ENCODE data around the gene CLIC5.
"Not testable (repeated sequence)": the region's sequence is repeated elsewhere in the genome, so short reads cannot be mapped to it uniquely, and the experiment has no call there.

Gene CLIC5

DNA sequence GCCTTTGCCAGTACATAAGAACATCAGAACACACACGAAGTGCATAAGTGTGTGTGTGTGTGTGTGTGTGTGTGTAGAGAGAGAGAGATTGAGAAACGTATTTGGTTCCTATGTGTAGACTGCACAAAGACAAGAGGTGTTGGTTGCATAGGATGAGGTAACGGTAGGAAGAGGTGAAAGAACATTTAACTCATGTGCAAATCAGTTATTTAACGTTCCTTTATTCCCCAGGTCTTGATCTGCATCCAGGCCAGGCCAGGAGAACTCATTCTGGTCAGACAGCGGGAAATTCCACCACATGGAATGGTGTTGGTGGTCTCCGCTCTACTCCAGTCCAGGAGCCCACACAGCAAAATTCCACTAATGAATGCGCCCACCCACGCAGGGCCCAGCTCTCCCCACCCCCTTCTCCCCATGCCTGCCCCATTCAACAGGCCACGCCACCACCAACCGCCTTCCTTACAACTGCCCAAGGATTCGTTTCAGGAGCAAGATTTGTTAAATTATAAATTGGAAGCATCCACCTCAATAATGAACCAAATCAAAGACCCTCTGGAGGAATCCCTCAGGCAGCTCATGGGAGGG, 86.8 kb downstream of the CLIC5 start:
- DNase-seq (ENCODE audit: low spot score) = no peak
- no peak for FAIRE-seq

DNA sequence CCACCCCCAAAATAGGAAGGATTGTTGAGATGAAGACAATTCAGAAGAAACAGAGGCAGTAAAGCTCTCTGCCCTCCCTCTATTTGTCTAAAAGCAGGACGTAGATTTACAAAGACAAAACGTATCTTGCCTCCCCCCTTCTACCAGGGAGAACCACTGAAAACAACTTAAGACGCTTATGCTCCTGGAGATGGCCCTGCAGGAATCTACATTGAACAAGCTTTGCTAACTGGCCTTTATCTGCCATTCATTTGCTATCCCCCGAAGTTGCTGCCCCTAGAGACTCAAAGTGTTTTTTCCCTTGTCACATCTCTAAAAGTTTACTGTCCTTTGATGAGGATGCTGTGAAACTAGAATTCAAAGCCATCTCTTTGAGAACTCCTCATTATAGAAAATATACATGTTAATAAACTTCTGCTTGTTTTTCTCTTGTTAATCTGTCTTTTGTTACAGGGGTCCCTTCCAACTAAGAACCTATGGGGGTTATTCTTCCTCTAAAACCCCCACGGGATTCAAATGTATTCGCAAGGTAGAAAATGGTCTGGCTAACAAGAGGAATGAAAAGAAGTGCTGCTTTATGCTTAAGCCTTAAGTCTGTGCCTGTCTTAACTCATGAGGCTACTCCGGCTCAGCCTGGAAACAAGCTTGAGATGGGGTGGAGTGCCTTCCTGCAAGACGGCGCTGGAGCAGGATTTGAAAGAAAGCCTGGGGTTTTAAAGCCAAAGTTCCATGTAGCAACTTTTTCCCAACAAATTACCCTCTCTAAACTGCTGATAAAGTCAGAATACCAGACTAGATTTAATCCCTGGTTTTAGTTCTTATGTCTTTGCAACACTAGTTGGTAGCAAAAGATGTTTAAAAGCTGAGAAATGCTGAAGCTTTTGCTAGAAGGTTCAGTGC, 88.0 kb downstream of the CLIC5 start:
- DNase-seq (ENCODE audit: low spot score) = no peak
- no peak for FAIRE-seq

DNA sequence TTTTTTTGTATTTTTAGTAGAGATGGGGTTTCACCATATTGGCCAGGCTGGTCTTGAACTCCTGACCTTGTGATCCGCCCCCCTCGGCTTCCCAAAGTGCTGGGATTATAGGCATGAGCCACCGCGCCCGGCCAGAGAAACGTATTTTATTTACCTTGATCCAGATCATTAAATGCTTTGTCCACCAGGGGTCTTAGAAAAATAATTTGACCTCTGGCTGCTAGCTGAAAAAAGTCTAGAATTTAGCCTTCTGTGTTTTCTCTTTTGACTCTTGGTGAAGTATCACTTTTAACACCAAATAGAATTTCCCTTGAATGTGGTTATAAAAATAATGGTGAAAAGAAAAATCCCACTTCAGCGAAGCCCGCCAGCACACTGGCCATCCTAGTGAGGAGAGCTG, 89.2 kb downstream of the CLIC5 start:
- not testable (repeated sequence) for DNase-seq (ENCODE audit: low spot score); FAIRE-seq

DNA sequence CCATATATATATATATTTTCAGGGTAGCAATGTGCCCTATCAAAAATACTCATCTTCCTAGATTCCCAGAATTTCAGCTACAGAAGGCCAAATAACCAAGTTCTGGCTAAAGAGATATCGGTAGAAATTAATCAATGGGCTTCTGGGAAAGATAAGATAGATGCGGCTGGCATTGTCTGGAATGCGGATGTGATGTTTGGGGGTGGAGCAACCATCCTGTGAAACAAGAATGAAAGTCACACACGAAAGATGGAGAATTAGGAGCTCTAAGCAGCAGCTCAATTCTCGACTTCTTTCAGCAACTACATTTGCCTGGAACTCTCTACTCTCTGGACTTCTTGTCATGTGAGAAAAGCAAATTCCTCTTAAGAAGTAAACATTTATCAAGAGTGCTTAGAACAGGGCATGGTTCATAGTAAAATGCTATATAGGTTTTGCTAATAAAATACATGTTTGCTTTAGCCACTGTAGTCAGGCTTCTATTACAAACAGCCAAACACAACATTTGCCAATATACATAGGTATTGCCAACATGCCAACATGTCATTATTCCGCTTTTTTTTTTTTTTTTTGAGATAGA, 90.8 kb downstream of the CLIC5 start:
- FAIRE-seq = no peak
- DNase-seq (ENCODE audit: low spot score) = no peak

DNA sequence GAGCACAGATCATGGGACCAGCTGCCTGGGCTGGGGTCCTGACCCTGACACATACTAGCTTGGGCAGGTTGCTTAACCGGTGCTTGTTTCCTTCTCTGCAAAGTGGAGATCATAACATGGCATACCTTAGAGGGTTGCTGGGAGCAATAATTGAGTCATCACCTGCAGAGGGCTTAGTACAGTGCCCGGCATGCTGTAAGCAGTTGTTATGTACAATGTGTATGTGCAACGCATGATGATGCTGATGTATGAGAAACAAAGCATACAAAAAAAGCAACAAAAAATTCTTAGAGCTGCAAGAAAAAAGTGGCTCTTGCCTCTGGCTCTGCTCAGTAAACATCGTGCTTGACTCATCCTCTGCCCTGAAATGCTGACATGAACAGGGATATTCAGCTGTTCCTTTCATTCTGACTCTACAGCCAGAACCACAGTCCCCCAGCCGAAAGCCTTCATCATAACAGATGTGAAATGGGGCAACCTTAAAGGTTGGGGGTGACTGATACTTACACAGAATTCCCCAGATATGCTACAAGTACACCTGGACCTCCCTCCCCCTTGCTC, 91.7 kb downstream of the CLIC5 start:
- DNase-seq (ENCODE audit: low spot score) (no peak), FAIRE-seq (no peak)

DNA sequence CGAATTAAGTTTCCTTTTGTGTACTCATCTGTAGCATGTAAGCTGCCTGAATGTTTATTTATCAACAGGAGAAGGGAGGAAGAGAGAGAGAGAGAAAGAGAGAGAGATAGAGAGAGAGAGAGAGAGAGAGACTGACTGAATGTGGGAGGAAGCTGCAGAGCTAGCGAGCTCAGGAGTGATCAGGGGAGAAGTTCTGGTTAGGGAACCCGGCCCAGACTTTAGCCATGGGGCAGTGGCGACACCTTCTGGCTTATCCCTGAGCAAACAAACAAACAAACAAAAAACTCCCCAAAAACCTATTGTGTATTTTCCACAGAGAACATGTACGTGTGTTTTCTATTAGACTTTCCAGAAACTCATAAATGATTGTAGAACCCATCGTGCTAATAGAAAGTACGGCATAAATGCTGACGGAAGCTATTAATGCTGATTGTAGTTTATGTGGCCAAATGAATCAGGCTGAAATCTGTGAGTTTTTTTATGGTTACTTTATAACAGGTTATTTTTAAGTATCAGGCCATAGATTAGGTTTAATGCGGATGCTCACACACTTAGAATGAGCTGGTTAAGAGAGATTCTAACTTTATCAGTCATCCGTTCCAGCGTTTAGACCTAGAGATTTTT, 92.8 kb downstream of the CLIC5 start:
- peak; percentile 78 for DNase-seq (ENCODE audit: low spot score)
- FAIRE-seq = no peak

DNA sequence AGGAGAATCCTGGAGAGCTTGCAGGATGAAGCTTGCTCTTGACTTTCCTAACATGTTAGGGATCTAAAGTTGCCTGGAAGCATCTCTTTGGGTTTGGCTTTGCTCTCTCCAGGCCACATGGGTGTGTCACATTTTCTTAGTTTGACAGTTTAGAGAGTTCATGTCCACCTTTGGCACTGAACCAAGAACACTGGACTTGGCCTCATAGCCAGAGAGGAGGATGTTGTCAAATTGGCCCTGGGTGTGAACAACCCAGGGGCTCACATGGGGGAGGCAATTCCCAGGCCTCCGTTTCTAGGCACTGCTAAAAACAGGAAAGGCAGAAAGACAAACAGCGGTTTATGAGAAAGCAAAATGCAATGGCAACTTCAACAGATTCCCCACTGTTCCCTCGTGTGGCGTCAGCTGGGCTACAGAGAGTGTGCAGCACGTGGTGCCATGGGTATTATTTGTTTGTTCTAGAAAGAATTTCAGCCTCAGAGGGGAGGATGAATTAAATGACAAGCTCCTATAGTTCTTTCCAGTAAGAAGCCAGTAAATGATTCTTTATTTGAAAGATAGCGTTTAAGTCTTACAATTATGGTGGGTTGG, 93.9 kb downstream of the CLIC5 start:
- no peak for FAIRE-seq
- no peak for DNase-seq (ENCODE audit: low spot score)

DNA sequence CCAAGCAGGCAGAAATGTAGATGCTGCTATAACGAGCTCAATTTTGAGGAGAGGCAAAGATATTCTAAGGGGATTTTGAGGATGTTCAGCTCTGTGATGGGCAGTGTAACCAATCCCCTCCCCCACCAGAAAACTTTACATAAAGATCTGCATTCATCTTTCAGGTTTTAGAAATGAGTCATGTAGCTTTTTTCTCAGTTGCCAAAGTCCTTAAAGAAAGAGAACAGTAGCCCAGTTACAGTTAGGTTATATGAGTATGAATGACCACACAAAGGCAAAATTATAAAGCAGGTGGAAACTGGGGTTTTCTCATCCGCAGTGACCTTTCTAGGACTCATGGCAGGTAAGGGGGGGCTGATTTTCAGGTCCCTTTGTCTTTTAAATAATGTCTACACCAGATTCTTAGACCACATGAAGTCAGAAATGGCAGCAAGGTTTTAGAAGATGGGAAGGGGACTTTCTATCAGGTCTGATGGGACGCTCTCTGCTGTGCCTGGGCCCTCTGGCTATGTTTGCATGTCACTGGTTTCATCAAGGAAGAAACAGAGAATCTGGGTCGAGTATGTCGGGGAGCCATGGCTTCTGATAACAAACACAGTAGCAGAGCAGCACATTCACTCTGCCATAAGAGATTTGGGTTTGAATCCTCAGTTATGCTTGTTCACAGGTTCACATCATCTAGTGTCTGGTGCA, 94.7 kb downstream of the CLIC5 start:
- FAIRE-seq = no peak
- no peak for DNase-seq (ENCODE audit: low spot score)

DNA sequence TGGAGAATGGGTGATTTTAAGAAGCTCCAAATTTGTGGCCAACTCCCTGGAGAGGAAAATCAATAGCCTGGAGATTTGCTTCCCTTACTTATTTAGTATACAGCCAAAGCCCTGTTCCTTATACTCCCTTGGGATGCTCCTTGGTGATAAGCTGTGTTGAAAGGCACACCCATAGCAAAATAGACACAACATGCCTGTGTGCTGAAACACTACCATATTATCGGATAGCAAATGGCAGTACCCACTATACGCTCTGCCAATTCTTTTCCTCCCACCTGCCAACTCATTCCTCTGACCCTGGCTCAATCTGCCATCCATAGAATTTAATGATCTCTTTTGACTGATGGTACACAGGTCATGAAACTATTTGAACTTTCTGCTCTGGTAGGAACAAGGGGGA, 98.2 kb downstream of the CLIC5 start:
- DNase-seq (ENCODE audit: low spot score) = no peak
- FAIRE-seq = no peak

DNA sequence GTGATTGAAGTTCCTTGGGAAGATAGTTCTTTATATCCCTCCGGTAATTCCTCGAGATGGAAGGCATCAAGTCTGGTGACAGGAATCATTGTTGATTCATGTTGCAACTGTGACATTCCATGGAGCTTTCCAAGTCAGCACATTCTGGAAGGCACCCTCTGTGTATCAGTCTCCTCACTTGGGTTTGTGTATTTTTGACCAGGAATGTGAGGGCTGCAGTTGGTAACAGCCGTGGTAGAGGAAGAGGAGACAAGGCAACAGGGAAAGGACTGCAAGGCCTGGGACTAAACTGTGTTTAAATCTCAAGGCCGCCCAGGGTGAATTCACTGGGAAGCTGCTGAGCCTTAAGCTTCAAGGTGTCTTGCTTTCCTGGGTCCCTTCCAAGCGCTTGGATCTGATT, 99.0 kb downstream of the CLIC5 start:
- DNase-seq (ENCODE audit: low spot score) (no peak), FAIRE-seq (no peak)

DNA sequence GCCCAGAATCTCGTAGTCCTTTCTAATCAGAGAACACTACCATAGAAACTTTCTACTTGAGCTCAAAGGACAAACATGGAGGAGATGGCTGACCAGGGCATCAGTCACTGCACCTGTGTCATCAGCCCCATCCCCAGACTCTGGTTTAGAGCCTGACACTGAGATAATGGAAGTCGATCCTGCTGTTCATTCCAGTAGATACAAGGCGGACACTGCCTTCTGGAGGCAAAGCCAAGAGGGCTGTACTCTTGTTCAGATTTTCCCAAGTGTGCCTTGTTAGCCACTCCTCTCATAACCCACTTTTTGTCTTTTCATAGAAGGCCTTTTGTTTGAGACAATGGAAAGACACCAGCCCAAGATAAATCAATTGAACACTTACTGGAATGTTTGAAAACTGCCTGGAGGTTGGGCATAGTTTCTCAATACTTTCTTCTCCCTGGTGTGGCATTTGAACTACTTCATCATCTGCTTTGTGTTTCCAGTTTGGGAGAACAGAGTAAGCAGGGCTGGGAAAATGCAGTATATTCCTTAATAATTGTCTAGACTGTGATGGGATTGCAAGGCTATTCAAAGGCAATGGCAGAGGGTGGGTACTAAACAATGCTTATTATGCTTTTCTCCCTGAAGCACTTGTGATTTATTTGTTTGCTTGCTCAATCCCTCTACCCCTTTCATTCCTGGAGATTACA, 99.7 kb downstream of the CLIC5 start:
- FAIRE-seq (no peak), DNase-seq (ENCODE audit: low spot score) (no peak)

DNA sequence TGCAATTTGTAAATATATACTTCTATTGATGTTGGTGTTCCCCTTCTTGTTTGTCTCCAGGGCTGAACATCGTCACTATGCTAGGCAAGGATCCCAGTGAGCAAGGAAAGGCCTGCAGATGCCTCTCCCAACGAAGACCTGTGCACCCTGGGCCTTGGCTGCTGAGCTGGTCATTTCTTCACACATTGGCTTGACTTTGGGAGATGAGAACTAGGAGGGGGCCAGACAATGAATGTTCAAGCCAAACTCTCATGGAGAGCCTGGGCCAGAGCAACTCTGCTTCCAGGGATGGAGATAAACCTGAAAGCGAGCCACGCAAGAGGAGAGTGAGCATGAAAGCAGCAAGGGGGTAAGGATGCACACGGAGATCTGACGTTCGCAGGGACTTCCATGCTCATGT, 104.0 kb downstream of the CLIC5 start:
- FAIRE-seq (no peak), DNase-seq (ENCODE audit: low spot score) (no peak)

DNA sequence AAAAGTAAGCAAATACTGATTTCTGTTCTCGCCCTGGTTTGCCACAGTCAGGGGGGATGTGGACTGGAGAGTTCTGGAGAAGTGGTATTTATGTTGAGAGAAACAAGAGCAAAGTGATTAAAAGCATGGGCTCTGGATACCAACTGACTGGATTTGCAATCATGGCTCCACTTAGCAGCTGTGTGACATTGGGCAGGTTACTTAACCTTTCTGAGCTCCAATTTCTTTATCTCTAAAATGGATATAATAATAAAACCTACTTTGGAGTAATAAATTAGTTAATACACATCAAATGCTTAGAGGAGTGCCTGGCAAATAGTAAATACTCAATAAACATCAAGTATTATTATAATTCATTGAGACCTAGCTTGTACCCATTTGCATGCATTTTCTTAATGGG, 111.7 kb downstream of the CLIC5 start:
- FAIRE-seq (no peak), DNase-seq (ENCODE audit: low spot score) (no peak)

DNA sequence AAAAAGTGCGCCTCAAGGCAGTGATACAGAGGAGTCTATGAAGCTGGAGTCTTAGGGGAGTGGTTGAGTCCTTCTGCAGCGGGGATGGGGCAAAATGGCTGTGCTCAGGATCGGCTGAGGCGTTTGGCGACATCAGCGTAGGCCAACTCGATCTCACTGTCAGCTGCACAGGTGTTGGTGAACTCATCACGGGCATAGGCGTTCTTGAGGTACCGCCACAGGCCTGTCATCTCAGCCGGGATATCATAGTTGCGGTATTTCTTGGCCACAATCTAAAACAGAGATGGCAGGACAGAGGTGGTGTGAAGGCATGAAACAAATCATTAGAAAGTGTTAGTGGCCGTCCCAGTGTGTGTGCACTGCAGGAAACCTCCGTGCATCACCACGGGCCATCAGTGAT, 112.7 kb downstream of the CLIC5 start:
- no peak for DNase-seq (ENCODE audit: low spot score)

DNA sequence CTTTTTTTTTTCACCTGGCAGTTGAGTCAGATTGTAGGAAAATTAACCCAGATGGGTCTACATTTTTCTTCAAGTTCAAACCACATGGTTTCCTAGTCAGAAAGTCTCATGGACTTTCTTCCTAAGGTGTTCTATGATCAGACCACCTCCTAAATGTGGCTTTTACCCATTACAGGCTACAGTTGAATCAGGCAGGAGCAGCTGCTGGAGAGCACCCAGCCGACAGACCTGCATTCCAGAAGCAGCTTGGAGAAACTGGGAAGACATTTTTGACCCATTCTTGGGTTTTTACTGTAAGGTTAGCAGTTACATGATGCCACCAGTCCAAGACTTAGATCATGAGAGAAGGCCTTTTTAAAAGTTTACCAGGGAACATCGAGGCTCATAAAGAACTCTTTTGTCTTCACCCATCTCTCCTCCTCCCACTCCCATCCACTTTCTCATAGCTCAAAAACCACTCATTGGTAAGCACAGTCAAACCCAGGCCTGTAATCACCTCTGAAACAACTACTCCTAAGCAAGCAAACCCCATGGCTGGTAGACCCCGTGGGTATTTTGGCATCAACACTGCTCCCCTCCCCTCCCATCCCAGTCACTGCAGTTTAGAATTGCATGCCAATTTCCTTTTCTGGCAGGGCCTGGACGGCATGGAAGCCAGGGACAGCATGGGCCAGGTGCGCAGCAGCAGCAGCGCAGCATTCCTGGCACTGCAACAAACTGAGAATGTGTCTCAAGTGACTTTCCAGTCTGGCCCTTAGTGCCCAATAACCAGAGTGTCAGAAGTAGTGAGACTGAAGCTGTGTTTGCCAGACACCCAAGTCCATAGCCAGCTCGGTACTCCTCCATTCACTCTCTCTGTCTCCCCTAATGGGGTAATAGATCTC, 113.7 kb downstream of the CLIC5 start:
- FAIRE-seq = no peak
- DNase-seq (ENCODE audit: low spot score) = no peak

More for the DNA sequence above, 112.7 kb downstream of the CLIC5 start:
- FAIRE-seq = peak; percentile 84

DNA sequence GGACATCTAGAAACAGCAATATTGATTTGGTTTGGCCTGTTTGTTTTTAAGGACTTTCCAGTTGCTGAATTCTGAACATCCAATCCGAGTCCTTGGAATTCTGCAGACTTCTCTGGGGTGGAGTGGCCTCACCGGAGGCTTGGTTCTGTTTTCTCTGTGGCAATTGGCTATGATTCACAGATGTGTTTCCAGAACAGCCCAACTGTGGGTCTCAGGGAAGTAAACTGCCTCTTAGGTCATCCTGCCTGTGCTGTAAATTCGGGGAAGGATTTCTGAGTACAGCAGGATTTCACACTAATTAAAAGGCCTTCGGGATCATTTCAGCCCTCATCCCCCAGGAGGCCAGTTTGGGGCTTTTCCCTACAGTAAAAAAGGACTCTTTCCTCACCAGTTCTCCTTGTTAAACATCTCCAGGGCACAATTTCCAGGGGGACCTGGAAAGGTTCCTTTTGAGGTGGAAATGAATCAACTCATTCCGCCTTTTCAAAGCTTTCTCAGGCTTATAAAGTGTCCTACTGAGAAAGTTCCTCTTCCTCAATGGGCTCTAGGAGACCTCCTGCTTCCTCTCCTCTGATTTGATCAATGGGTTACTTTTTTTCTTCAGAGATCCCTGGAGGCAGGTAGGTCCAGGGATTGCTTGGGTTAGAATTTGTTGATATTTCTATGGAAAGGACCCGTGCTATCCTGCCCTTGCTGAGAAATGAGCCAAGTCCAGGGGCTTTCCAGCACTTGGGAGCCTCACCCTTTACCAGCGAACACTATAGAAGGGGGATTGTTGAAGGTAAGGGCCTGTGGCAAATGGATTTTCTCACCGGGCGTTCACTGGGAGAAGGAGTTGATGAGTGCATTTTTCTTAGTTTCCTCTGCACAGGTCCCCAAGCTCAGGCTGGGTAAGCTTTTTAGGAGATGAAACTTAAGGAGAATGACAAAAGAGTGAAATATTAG, 114.6 kb downstream of the CLIC5 start:
- DNase-seq (ENCODE audit: low spot score) (no peak), FAIRE-seq (no peak)

DNA sequence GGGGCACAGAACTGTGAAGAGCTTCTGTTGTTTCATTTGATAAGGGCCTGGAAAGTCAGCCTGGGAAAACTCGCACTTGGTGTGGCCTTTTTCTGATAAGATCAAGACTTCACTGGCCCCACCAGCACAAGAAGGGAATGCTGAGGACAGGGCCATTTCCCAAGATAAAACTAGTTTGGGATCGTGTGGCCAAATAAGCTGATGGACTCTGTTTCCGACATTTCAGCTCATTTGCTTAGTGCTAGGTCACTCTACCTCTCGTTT, 116.0 kb downstream of the CLIC5 start:
- no peak for FAIRE-seq
- DNase-seq (ENCODE audit: low spot score) = no peak

DNA sequence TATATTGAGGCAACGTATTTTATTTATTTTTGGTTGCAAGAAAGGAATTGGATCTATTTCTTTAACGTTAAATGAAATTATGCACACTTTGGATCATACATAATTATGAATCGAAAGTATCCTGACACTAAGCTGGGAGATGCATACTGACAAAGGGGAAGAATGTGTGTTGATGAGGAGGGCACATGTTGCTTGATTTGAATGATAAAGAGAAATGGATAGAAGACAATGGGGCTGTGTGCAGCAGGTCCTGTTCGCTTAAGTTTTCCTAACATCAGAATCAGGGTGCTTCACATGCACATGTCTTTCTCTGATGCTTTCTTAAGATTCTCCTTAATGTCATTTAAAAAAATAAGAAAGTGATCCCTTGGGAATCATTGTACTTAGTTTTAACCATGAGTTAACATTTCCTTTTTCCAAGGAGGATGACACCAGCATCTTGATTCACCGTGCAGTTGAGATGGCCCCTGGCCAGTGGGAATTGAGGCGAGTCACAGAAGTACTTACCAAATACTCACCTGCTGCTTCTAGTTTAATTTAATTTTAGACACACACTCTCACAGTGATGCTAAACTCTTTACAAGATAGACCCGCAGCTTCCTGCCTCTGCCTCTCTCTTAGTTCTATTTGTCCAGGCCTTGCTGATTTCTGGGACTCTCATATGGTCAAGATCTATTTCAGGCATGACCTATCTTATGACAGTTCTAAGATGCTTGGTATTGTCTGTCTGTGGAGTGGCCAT, 116.5 kb downstream of the CLIC5 start:
- DNase-seq (ENCODE audit: low spot score) = no peak
- FAIRE-seq = no peak

All from urothelium cell line (cell line).